Suprapubic skin (tissue), 4 donors: ENCODE results near the gene CAPN7. TPM values are rescaled to one million over a fixed set of nuclear protein-coding genes. Genes with fewer than 3 reads are reported as not detected.

ENCODE experiments used
- DNase-seq, 2 donors: peaks; one replicate each; pipeline ENCODE4 v3.0.0-alpha.2; 2019; ENCODE audit warnings: low spot score in 2 of 2
- H3K27ac ChIP-seq: fragments of 200-600 bp; sonication (generic); one replicate; pipeline ENCODE4 v1.5.1; 2019
- H3K27me3 ChIP-seq: fragments of 200-600 bp; sonication (generic); one replicate; pipeline ENCODE4 v1.5.1; 2019
- H3K36me3 ChIP-seq: fragments of 200-600 bp; sonication (generic); one replicate; pipeline ENCODE4 v1.5.1; 2019
- H3K4me1 ChIP-seq: fragments of 200-600 bp; sonication (generic); one replicate; pipeline ENCODE4 v1.5.1; 2019
- H3K4me3 ChIP-seq: fragments of 200-600 bp; sonication (generic); one replicate; pipeline ENCODE4 v1.5.1; 2019; ENCODE audit warnings: mild to moderate bottlenecking
- H3K9me3 ChIP-seq: fragments of 200-600 bp; sonication (generic); one replicate; pipeline ENCODE4 v1.5.1; 2019
- EP300 ChIP-seq: sonication (generic); formaldehyde crosslinking; IDR thresholded peaks from one replicate; pipeline ENCODE4 v1.6.1; 2017; ENCODE audit warnings: antibody characterized with exemption
- POLR2A ChIP-seq, 2 donors: fragments of 450-650 bp; IDR thresholded peaks; one replicate each; pipeline ENCODE4 v1.6.1; 2017; ENCODE audit warnings: antibody characterized with exemption in 2 of 2, mild to moderate bottlenecking in 2 of 2, moderate library complexity in 2 of 2
- POLR2AphosphoS5 ChIP-seq, 3 donors: sonication (generic); formaldehyde crosslinking; IDR thresholded peaks; one replicate each; pipeline ENCODE4 v1.6.1; 2017; ENCODE audit warnings: antibody characterized with exemption in 3 of 3
- WGBS: methylation state at CpG from one replicate; pipeline ENCODE4 v1.1.5; 2018; 5-methylcytosine and 5-hydroxymethylcytosine counted together
- total RNA-seq, 4 donors: library from RNA; depleted of rRNA; stranded (reverse); fragments of >200 nt; gene quantifications; one replicate each; pipeline ENCODE4 v1.1.0, GENCODE V29; 2016
- TF ChIP-seq, protein P1 (sequence below), 2 donors: fragments of 200-600 bp in 1 of 2; fragments of 450-650 bp in 1 of 2; sonication (generic) in 1 of 2; IDR thresholded peaks; one replicate each; pipeline ENCODE4 v1.5.1; 2016 to 2019; ENCODE audit warnings: antibody characterized with exemption in 2 of 2, mild to moderate bottlenecking in 1 of 2, moderate library complexity in 1 of 2

Gene CAPN7
- total RNA-seq, 4 donors from 2014 or later = 32.0 to 112 (median 38.2) TPM

- Histone ChIP-seq H3K4me1 (no peaks in the 10 kb centered on the region), H3K9me3 (no peaks in the 10 kb centered on the region), H3K4me3 (no peak overlapping the region), H3K27me3 (no peaks in the 10 kb centered on the region), H3K36me3 (peaks cover 79% of the 10 kb centered on the region), H3K27ac (no peak overlapping the region)
- 91% methylated on average over 7 of the region's 7 CpGs for WGBS
- TF ChIP-seq POLR2A (IDR thresholded peaks at IDR 0.05) (no peak), POLR2AphosphoS5 (IDR thresholded peaks at IDR 0.05) (no peak)
- DNase-seq = no peak
These were observed 17.9 kb downstream of the CAPN7 start for GRCh38 chr3:15223685-15224572.

DNA sequence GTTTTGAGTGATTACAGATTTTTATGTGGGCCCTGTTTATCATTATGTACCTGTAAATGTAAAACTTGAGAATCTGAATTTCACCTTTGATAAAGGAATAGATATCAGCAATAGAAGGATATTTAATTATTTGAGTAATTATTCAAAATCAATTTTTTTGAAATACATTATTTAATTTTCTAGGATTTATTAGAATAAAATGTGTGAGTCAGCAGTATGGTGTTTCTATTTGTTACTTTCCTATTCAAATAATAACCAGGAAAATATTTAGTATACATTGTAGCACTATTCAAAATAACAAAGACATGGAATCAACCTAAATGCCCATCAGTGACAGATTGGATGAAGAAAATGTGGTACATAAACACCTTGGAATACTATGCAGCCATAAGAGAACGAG, 22.1 kb downstream of the CAPN7 start:
- 98% methylated on average over 1 of the region's 1 CpG for WGBS
- no peaks in the 10 kb centered on the region for H3K27me3 ChIP-seq
- no peak overlapping the region for H3K4me3 ChIP-seq
- H3K36me3 ChIP-seq = peaks cover 75% of the 10 kb centered on the region
- H3K4me1 ChIP-seq = no peaks in the 10 kb centered on the region
- DNase-seq = no peak
- no peak for TF ChIP-seq EP300
- TF ChIP-seq, protein P1, sequence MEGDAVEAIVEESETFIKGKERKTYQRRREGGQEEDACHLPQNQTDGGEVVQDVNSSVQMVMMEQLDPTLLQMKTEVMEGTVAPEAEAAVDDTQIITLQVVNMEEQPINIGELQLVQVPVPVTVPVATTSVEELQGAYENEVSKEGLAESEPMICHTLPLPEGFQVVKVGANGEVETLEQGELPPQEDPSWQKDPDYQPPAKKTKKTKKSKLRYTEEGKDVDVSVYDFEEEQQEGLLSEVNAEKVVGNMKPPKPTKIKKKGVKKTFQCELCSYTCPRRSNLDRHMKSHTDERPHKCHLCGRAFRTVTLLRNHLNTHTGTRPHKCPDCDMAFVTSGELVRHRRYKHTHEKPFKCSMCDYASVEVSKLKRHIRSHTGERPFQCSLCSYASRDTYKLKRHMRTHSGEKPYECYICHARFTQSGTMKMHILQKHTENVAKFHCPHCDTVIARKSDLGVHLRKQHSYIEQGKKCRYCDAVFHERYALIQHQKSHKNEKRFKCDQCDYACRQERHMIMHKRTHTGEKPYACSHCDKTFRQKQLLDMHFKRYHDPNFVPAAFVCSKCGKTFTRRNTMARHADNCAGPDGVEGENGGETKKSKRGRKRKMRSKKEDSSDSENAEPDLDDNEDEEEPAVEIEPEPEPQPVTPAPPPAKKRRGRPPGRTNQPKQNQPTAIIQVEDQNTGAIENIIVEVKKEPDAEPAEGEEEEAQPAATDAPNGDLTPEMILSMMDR (IDR thresholded peaks at IDR 0.05) = no peak
- no peak for TF ChIP-seq POLR2AphosphoS5 (IDR thresholded peaks at IDR 0.05)
- no peak for TF ChIP-seq POLR2A (IDR thresholded peaks at IDR 0.05)
- H3K9me3 ChIP-seq = no peaks in the 10 kb centered on the region
- H3K27ac ChIP-seq = no peak overlapping the region

GRCh38 chr3:15229262-15229661, 23.2 kb downstream of the CAPN7 start:
- Histone ChIP-seq H3K9me3 (no peaks in the 10 kb centered on the region), H3K27ac (no peak overlapping the region), H3K36me3 (peaks cover 76% of the 10 kb centered on the region), H3K4me3 (no peak overlapping the region), H3K27me3 (no peaks in the 10 kb centered on the region), H3K4me1 (no peaks in the 10 kb centered on the region)
- DNase-seq = no peak
- WGBS = 96% methylated on average over 4 of the region's 4 CpGs
- TF ChIP-seq POLR2AphosphoS5 (IDR thresholded peaks at IDR 0.05) = no peak

GRCh38 chr3:15241341-15241740, 35.3 kb downstream of the CAPN7 start:
- Histone ChIP-seq H3K36me3 (peaks cover 78% of the 10 kb centered on the region), H3K27me3 (no peaks in the 10 kb centered on the region), H3K9me3 (no peaks in the 10 kb centered on the region), H3K4me3 (no peak overlapping the region), H3K4me1 (no peaks in the 10 kb centered on the region), H3K27ac (no peak overlapping the region)
- 82% methylated on average over 1 of the region's 1 CpG for WGBS
- DNase-seq = no peak
- no peak for TF ChIP-seq POLR2AphosphoS5 (IDR thresholded peaks at IDR 0.05)
- TF ChIP-seq EP300 = no peak
- TF ChIP-seq, protein P1 (IDR thresholded peaks at IDR 0.05) = peak in 1 of 2 donors; percentile 22
- no peak for TF ChIP-seq POLR2A (IDR thresholded peaks at IDR 0.05)

- 90% methylated on average over 5 of the region's 5 CpGs for WGBS
- no peak for DNase-seq
- no peaks in the 10 kb centered on the region for H3K4me1 ChIP-seq
- H3K36me3 ChIP-seq = peaks cover 87% of the 10 kb centered on the region
- no peaks in the 10 kb centered on the region for H3K9me3 ChIP-seq
- H3K4me3 ChIP-seq = no peak overlapping the region
- no peak for TF ChIP-seq POLR2A (IDR thresholded peaks at IDR 0.05)
- TF ChIP-seq, protein P1 (IDR thresholded peaks at IDR 0.05) = no peak
- TF ChIP-seq POLR2AphosphoS5 (IDR thresholded peaks at IDR 0.05) = no peak
- TF ChIP-seq EP300 = no peak
- H3K27ac ChIP-seq = no peak overlapping the region
- no peaks in the 10 kb centered on the region for H3K27me3 ChIP-seq
These were observed 37.9 kb downstream of the CAPN7 start for GRCh38 chr3:15243822-15244482.

GRCh38 chr3:15246186-15246585, 40.1 kb downstream of the CAPN7 start:
- TF ChIP-seq, protein P1 (IDR thresholded peaks at IDR 0.05) = no peak
- no peak for TF ChIP-seq EP300
- no peak for TF ChIP-seq POLR2AphosphoS5 (IDR thresholded peaks at IDR 0.05)
- no peak for TF ChIP-seq POLR2A (IDR thresholded peaks at IDR 0.05)
- H3K4me3 ChIP-seq = no peak overlapping the region
- no peaks in the 10 kb centered on the region for H3K4me1 ChIP-seq
- no peaks in the 10 kb centered on the region for H3K27me3 ChIP-seq
- DNase-seq = no peak
- peaks cover 86% of the 10 kb centered on the region for H3K36me3 ChIP-seq
- H3K27ac ChIP-seq = no peak overlapping the region
- 95% methylated on average over 2 of the region's 2 CpGs for WGBS
- H3K9me3 ChIP-seq = no peaks in the 10 kb centered on the region
